ENCODE results near the gene FUT2.

Gene FUT2

DNA sequence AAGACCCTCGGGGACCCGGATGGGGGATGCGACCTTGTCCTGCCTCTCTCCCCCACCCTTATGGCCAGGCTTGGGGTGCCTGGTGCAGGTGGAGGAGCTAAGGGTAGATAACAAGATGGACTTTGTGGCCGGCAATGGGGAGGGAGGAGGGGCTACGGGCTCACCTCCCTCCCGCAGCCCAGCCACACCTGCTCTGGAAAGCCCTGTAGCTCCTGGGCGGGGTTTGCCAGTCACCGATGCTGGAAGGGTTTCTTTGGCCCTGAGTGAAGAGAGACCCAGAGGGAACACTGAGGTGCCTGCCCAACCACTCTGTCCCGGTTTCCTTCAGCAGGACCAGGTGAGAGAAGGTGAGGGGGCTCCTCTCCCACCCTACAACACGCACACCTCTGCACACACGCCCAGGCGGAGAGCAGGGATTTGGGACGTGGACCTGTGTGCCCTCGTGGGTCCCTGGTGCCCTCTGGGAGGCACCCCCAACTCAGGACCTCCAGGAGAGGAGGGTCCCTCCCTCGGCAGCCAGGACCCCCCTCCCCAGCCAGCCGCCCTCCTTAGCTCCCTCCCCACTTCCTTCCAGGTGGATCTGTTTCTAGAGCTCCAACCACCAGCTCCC is at the start of gene FUT2:
FUT2 (plus strand) TSS at position 229 of the 610 bp plus-strand sequence. CDS start 6,986 bp downstream, outside the sequence.
- TF ChIP-seq, protein P1, sequence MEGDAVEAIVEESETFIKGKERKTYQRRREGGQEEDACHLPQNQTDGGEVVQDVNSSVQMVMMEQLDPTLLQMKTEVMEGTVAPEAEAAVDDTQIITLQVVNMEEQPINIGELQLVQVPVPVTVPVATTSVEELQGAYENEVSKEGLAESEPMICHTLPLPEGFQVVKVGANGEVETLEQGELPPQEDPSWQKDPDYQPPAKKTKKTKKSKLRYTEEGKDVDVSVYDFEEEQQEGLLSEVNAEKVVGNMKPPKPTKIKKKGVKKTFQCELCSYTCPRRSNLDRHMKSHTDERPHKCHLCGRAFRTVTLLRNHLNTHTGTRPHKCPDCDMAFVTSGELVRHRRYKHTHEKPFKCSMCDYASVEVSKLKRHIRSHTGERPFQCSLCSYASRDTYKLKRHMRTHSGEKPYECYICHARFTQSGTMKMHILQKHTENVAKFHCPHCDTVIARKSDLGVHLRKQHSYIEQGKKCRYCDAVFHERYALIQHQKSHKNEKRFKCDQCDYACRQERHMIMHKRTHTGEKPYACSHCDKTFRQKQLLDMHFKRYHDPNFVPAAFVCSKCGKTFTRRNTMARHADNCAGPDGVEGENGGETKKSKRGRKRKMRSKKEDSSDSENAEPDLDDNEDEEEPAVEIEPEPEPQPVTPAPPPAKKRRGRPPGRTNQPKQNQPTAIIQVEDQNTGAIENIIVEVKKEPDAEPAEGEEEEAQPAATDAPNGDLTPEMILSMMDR (IDR thresholded peaks at IDR 0.05; ENCODE audit: insufficient read depth, low read depth, low read length, missing control alignments) = no peak
- peak; percentile 55 for DNase-seq (ENCODE audit: low read depth)
- H3K4me3 ChIP-seq (ENCODE audit: low read length) = peak within 1 kb of the TSS; percentile 46

DNA sequence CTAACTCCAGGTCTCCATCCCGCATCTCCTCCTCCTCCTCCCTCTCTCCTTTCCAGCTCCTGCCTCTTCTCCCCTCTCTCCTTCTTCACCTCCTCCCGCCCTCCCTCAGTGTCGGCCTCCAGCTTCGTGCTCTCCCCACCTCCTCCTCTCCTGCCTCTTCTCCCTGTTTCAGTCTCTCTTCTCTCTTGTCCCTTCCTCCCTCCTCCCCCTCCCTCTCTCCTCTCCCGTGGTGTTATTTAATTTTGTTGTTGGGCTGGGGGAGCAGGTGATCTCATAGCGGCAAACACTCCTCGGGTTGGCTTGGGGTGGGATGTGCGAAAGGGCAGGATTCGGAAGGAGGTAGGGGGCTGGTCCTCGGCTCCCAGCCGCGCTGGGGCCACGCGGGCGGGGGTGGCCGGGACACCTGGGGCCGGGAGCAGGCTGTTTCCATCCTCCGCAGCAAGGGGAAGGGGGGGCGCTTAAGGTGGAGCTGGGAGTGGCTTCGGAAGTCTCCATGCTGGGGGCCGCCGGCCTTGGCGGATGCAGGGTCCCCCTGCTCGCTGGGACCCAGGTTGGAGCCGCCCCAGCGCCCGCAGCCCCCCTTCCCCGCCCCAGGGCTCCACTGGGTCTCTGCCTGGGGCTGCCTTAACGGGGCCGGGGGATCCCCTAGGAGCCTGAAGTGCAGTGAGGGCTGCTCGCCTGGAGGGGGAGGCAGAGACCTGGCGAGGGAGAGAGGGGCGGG is 49.6 kb upstream of the FUT2 start, which contains the start of gene CA11:
CA11 (minus strand) TSS at position 187 of the 721 bp plus-strand sequence. CDS start 555 bp downstream, outside the sequence.
- DNase-seq (ENCODE audit: low read depth) = peak; percentile 86
- peak within 1 kb of the TSS; percentile 67 for H3K4me3 ChIP-seq (ENCODE audit: low read length)
- TF ChIP-seq, protein P1 (IDR thresholded peaks at IDR 0.05; ENCODE audit: insufficient read depth, low read depth, low read length, missing control alignments) = peak; percentile 82

GRCh38 chr19:48646722-48647216 is 49.0 kb upstream of the FUT2 start:
- no peak for DNase-seq (ENCODE audit: low read depth)
- TF ChIP-seq, protein P1 (IDR thresholded peaks at IDR 0.05; ENCODE audit: insufficient read depth, low read depth, low read length, missing control alignments) = no peak
- H3K4me3 ChIP-seq (ENCODE audit: low read length) = peak overlapping the region; percentile 67

- no peak overlapping the region for H3K4me3 ChIP-seq (ENCODE audit: low read length)
- no peak for DNase-seq (ENCODE audit: low read depth)
- TF ChIP-seq, protein P1 (IDR thresholded peaks at IDR 0.05; ENCODE audit: insufficient read depth, low read depth, low read length, missing control alignments) = no peak
Observed at GRCh38 chr19:48648134-48648533, 47.6 kb upstream of the FUT2 start.

DNA sequence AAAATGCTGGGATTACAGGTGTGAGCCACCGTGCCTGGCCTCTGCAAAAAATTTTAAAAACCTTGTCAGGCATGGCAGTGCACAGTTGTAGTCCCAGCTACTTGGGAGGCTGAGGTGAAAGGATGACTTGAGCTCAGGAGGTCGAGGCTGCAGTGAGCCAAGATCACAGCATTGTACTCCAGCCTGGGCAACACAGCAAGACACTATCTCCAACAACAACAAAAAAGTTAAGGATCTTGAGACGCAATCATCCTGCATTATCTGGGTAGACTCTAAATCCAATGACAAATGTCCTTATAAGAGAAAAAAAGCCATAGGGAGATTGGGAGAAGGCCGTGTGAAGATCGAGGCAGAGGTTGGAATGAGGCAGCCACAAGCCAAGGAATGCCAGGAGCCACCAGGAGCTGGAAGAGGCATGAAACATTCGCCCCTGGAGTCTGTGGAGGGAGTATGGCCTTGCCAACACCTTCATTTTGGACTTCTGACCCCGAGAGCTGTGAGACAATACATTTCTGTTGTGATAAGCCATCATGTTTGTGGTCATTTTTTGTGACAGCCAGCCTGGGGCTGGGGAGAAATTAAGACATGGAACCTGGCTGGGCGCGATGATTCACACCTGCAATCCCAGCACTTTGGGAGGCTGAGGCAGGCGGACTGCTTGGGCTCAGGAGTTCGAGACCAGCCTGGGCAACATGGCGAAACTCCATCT is 44.6 kb upstream of the FUT2 start:
- no peak for DNase-seq (ENCODE audit: low read depth)
- no peak overlapping the region for H3K4me3 ChIP-seq (ENCODE audit: low read length)
- TF ChIP-seq, protein P1 (IDR thresholded peaks at IDR 0.05; ENCODE audit: insufficient read depth, low read depth, low read length, missing control alignments) = no peak

DNA sequence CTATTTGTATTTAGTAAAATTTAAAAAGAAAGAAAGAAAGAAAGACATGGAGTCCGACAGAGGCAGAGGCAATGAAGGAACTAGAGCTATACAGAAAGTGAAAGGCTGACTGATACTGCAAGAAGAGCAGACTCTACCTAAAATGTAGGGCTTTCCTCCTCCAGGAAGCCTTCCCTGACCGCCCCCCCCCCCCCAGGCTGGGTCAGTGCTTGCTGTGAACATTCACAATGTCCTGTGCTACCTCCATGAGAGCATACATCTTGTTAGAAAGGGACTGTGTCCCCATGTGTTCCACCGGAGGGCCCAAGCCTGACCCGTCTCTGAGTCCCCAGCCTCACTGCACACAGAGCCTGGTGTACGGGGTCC is 44.1 kb upstream of the FUT2 start:
- no peak for DNase-seq (ENCODE audit: low read depth)
- TF ChIP-seq, protein P1 (IDR thresholded peaks at IDR 0.05; ENCODE audit: insufficient read depth, low read depth, low read length, missing control alignments) = no peak
- H3K4me3 ChIP-seq (ENCODE audit: low read length) = no peak overlapping the region

Data from epithelial cell of esophagus (primary cell).